HG03095 (cell line): ENCODE results near the gene NRG2.

ENCODE experiments used
- ATAC-seq: cut with Tn5 transposase; IDR thresholded peaks from one replicate; pipeline ENCODE4 v1.9.1; 2021; ENCODE audit warnings: moderate library complexity; ENCODE audit not compliant: unreplicated experiment

The NRG2 gene

GRCh38 chr5:139910901-139911300, 132.2 kb downstream of the NRG2 start:
- ATAC-seq = no peak

GRCh38 chr5:139910036-139910435, 133.1 kb downstream of the NRG2 start:
- no peak for ATAC-seq

- no peak for ATAC-seq
Measured at GRCh38 chr5:139908749-139909148, 134.3 kb downstream of the NRG2 start.

DNA sequence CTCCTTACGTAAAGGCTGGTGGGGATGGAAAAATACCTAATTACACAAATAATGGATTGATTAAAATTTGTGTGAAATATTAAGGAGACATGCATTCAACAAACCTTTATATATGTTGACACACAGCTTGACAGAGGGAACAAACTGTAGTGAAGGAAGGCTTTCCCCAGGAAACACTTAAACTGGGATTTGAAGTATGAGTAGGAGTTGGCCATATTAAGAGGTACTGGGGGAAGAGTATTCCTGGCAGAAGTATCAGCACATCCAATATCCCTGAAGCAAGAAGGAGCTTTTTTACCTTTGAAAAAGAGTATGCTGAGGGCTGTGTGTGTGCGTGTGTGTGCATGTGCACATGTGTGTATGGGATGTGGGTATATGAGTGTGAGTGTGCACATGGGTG, 136.4 kb downstream of the NRG2 start:
- ATAC-seq = no peak

GRCh38 chr5:139904816-139905661, 138.1 kb downstream of the NRG2 start:
- no peak for ATAC-seq

GRCh38 chr5:139904566-139904815, 138.6 kb downstream of the NRG2 start:
- ATAC-seq = no peak

- ATAC-seq = no peak
Measured at GRCh38 chr5:139903795-139904565, 139.1 kb downstream of the NRG2 start.

GRCh38 chr5:139903450-139903794, 139.7 kb downstream of the NRG2 start:
- no peak for ATAC-seq

DNA sequence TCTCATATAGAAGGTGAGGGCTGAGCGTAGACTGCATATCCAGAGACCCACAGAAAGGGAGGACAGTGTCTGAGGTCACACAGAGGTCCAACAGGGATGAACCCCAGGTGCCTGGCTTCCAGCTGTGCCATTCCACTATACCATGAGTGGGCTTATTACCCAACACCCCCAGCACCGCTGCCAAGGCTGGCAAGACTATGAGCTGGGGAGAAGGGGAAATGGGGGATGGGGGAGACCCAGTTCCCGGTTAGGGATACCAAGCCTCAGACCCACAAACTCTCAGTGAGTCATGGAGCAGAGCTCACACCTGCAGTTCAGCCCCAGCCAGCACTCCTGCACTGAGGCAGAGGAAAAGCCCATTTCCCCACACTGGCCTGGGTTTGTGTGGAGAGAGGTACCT, 141.1 kb downstream of the NRG2 start:
- ATAC-seq = no peak

DNA sequence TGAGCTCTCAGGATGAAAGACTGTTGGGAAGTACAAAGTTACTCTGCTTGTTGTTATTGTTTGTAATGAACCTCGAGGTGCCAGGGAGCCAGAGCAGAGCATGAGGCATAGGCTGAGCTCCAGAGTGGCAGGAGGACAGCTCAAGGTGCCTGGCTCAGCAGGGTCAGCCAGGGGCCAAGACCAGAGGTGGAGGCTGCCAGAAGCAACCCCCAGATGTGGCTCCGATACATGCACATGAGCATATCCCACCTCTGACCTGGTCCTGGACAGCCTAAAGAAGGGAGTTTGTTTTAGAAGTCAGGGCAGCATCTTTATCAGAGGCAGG, 141.9 kb downstream of the NRG2 start:
- ATAC-seq = no peak

DNA sequence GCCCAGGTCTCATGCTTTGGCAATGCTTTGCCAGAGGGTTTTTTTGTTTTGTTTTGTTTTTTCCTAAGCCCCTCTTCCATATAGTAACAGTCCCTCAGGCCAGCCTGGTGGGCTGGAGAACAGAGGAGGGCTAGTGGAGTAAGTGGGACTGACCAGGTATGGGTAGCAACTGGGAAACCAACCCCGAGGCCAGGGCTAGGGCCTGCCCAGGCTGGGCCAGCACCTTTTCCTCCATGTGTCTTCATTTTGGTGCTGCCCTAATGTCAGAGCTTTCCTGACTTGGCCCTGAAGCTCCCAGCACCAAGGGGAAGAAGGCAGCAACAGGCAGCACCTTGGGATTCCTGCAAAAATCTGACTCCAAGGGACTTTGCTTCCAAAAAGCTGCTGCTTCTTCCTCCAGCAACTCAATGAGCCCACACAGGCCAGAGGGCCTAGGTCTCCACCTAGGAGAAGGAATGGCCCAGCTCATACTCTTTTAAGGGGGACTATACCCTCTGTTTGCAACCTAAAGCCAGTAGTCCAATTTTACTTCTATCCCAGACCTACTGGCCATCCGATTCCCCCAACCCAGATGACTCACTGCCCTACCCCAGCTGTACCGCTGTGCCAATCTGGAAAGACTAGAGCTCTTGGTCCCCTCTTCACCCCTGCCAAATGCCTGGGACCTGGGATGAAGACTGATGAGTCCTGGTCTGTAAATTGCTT, 142.4 kb downstream of the NRG2 start:
- ATAC-seq = no peak

DNA sequence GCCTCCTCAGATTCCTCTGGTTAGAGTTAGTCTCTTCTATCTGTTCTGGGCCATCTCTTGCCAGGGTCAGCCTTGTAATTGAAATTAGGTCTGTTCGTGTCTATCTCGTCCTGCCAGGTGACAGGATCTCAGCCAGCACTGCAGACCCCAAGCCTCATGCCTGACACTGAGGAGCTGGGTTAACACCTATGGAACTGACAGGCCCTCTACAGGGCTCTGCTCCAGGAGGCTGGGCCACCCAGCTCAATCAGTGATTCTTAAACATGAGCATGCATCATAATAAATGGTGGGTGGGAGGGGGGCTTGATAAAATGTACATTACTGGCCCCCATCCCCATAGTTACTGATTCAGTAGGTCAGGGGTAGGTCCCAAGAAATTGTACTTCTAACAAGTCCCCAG, 144.1 kb downstream of the NRG2 start:
- no peak for ATAC-seq

DNA sequence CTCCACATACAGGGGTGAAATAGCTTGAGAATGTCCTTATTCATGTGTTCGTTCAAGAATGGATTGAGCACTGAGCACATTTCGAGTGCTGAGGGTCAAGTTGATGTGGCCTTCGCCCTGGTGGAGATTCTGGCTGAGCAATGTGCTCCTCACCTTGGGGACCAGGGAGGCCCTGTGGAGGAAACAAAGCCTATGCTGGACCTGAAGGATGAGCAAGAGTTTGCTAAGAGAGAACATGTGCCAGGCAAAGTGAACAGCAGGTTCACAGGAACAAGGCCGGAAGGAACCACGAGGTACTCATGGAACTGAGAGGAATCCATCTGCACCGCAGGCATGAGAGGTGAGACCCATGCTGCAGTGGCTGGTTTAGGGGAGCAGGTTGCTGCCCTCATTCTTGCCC, 145.1 kb downstream of the NRG2 start:
- no peak for ATAC-seq

GRCh38 chr5:139897342-139897741, 145.8 kb downstream of the NRG2 start:
- no peak for ATAC-seq

DNA sequence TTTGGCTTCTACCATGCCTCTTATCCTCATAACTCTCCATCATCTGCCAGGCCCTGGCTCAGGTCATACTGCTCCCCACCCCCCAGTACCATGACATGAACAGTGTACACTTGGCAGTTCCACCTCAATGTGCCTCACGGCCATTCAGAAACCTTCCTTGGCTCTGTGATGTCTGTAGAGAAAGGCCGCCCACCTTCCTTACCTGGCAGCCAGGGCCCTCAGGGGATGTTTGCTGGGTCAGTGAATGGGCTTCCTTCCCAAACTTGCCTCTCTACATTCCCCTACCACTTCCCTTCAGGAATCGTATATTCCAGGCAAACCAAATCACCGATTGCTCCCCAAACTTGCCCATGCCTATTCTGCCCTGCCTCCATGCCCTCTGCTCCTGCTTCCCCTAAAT, 146.4 kb downstream of the NRG2 start:
- no peak for ATAC-seq

- ATAC-seq = no peak
Measured at GRCh38 chr5:139895647-139896046, 147.5 kb downstream of the NRG2 start.

- ATAC-seq = no peak
Measured at GRCh38 chr5:139895046-139895445, 148.1 kb downstream of the NRG2 start.

DNA sequence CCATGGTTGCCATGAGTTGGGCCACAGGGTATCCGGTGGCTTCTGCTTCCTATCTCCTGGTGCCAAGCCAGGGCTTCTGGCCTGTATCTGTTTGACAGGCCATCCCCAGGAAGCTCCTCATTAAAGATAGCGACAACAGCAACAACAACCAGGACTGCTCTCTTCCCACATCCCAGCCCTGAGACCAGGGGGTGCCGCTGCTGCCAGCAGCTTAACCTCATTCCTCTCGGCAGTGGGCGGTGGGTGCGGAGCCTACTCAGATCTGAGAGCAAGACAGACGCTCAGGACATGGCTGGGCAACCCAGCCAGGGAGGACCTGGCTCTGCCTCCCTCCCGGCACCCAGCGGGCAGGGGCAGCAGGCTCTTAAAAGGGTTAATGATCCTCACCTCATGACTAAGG, 149.2 kb downstream of the NRG2 start:
- no peak for ATAC-seq

DNA sequence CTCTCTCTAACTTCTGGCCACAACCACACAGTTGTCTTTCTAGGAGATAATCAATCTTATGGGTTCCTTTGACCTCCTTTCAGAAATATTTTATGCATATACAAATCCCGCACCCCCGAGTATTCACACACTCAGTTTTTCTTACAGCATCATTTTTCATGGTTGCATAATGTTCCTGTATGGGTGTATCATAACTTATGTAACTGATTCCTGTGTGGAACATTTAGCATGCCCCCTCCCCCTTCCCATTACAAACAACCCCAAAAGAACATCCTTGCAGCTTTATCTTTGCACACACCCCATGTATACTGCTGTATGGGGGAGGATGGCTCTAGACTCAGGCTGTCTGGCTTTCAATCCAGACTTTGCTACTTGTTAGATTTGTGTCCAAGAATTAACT, 153.7 kb downstream of the NRG2 start:
- ATAC-seq = no peak

GRCh38 chr5:139888370-139888769, 154.7 kb downstream of the NRG2 start:
- no peak for ATAC-seq

DNA sequence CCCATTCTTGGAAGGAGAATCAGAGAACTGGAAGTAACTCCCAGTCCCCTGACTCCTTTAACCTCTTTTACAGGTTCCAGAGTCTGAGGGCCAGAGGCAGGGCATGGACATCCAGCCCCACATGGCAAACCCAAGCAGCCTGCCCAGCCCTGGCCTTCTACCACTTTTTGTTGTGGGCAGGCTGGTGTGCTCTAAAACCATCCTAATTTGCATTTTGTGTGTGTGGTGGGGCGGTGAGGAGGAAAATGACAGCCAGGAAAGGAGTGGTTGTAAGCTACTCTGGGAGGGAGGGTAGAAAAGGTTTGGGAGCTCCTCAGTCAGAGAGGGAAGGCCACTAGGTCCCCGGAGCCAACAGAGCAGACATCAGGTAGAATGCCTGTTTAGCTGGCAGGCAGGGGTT, 156.9 kb downstream of the NRG2 start:
- no peak for ATAC-seq

DNA sequence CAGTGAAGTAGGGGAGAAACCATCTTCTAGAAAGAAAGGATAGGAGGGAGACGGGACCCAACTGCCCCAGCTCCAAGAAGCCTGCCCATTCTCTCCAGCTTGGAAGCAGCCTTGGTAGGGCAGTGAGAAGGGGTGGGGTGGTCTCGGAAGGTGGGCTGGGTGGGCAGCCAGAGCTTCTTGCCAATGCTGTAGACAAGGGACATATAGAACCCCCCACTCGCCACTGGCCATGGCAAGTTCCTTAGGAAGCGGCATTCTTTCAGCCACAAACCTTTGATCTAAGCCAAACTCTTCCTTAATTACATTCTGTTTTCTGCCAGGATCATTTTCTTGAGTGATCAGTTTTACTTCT, 157.3 kb downstream of the NRG2 start:
- ATAC-seq = no peak
